HEK293 (cell line): ENCODE data around the gene GMIP.

ENCODE experiments used
- CTCF ChIA-PET: fragments of 350-600 bp; formaldehyde crosslinking; extraction: SDS; loops from one replicate; lab custom pipeline; 2021; ENCODE audit warnings: antibody characterized with exemption; lab: Yijun Ruan, JAX
- POLR2A ChIA-PET: fragments of 300-600 bp; formaldehyde crosslinking; extraction: SDS; loops from one replicate; lab custom pipeline; 2020; ENCODE audit warnings: antibody characterized with exemption, inconsistent platforms; lab: Yijun Ruan, JAX
- H3K27ac ChIP-seq: fragments of 200-500 bp; sonication (Bioruptor generic); 2 replicates; pipeline ENCODE4 v1.5.1; 2014; ENCODE audit warnings: low read depth, low read length, control low read depth, inconsistent platforms; ENCODE audit errors: extremely low read depth
- H3K36me3 ChIP-seq, 2 experiments: fragments of 200-500 bp in 1 of 2; sonication (Bioruptor generic) in 1 of 2; 1 replicate in 1 of 2; 2 replicates in 1 of 2; pipeline ENCODE4 v1.5.1; 2014 to 2017; ENCODE audit warnings: inconsistent platforms in 2 of 2, low read length in 2 of 2; ENCODE audit not compliant: control insufficient read depth in 2 of 2, insufficient read depth in 1 of 2
- H3K4me1 ChIP-seq: fragments of 200-500 bp; sonication (Bioruptor generic); 2 replicates; pipeline ENCODE4 v1.5.1; 2014; ENCODE audit warnings: mild to moderate bottlenecking, low read length, inconsistent platforms; ENCODE audit not compliant: control insufficient read depth, insufficient read depth
- H3K4me3 ChIP-seq: 2 replicates; pipeline ENCODE4 v1.5.1; 2011; ENCODE audit warnings: low read depth, mild to moderate bottlenecking, control low read depth, low read length, moderate library complexity
- H3K9me3 ChIP-seq: fragments of 200-500 bp; sonication (Bioruptor generic); 2 replicates; pipeline ENCODE4 v1.5.1; 2014; ENCODE audit warnings: low read depth, low read length, inconsistent platforms; ENCODE audit not compliant: control insufficient read depth, insufficient read depth
- EGR2 ChIP-seq: fragments of 450-650 bp; formaldehyde crosslinking; IDR thresholded peaks from 2 replicates; pipeline ENCODE4 v1.5.1; 2016; ENCODE audit warnings: low read depth, missing biosample characterization, missing genetic modification characterization
- GLIS2 ChIP-seq: fragments of 450-650 bp; formaldehyde crosslinking; IDR thresholded peaks from 2 replicates; pipeline ENCODE4 v1.5.1; 2016; ENCODE audit warnings: missing biosample characterization, missing genetic modification characterization
- HOXC10 ChIP-seq: sonication (generic); formaldehyde crosslinking; IDR thresholded peaks from 2 replicates; pipeline ENCODE4 v1.8.1; 2023; ENCODE audit warnings: mild to moderate bottlenecking, missing genetic modification reagents
- PRDM1 ChIP-seq: fragments of 450-650 bp; formaldehyde crosslinking; IDR thresholded peaks from 2 replicates; pipeline ENCODE4; 2016; ENCODE audit warnings: missing biosample characterization, missing genetic modification characterization
- SALL2 ChIP-seq: fragments of 450-650 bp; formaldehyde crosslinking; IDR thresholded peaks from 2 replicates; pipeline ENCODE4 v1.5.0; 2017; ENCODE audit warnings: missing biosample characterization, mild to moderate bottlenecking, missing genetic modification characterization, borderline replicate concordance
- SP3 ChIP-seq: fragments of 450-650 bp; formaldehyde crosslinking; IDR thresholded peaks from 2 replicates; pipeline ENCODE4 v1.5.1; 2016; ENCODE audit warnings: missing biosample characterization, missing genetic modification characterization
- SP7 ChIP-seq: fragments of 450-650 bp; formaldehyde crosslinking; IDR thresholded peaks from 2 replicates; pipeline ENCODE4 v1.5.1; 2016; ENCODE audit warnings: missing biosample characterization, missing genetic modification characterization
- WT1 ChIP-seq: fragments of 450-650 bp; formaldehyde crosslinking; IDR thresholded peaks from 2 replicates; pipeline ENCODE4 v1.5.1; 2016; ENCODE audit warnings: missing biosample characterization, missing genetic modification characterization
- YY2 ChIP-seq: fragments of 450-650 bp; formaldehyde crosslinking; IDR thresholded peaks from 2 replicates; pipeline ENCODE4 v1.5.1; 2016; ENCODE audit warnings: missing biosample characterization, missing genetic modification characterization
- ZBTB48 ChIP-seq: fragments of 450-650 bp; formaldehyde crosslinking; IDR thresholded peaks from 2 replicates; pipeline ENCODE4 v1.5.1; 2016; ENCODE audit warnings: missing biosample characterization, missing genetic modification characterization
- ZFP37 ChIP-seq: fragments of 450-650 bp; formaldehyde crosslinking; IDR thresholded peaks from 2 replicates; pipeline ENCODE4 v1.5.1; 2016; ENCODE audit warnings: missing biosample characterization, missing genetic modification characterization
- ZNF10 ChIP-seq: fragments of 450-650 bp; formaldehyde crosslinking; IDR thresholded peaks from 2 replicates; pipeline ENCODE4 v1.5.1; 2017; ENCODE audit warnings: missing biosample characterization, missing genetic modification characterization
- ZNF133 ChIP-seq: fragments of 450-650 bp; formaldehyde crosslinking; IDR thresholded peaks from 2 replicates; pipeline ENCODE4 v1.5.1; 2016; ENCODE audit warnings: missing biosample characterization, missing genetic modification characterization
- ZNF138 ChIP-seq: fragments of 450-650 bp; formaldehyde crosslinking; IDR thresholded peaks from 2 replicates; pipeline ENCODE4 v1.5.1; 2016; ENCODE audit warnings: missing biosample characterization, missing genetic modification characterization, borderline replicate concordance
- ZNF596 ChIP-seq: fragments of 450-650 bp; IDR thresholded peaks from 2 replicates; pipeline ENCODE4 v1.5.0; 2018; ENCODE audit warnings: missing biosample characterization, mild to moderate bottlenecking, missing genetic modification characterization, moderate library complexity
- ZNF629 ChIP-seq: fragments of 450-650 bp; formaldehyde crosslinking; IDR thresholded peaks from 2 replicates; pipeline ENCODE4 v1.5.1; 2017; ENCODE audit warnings: missing biosample characterization, missing genetic modification characterization
- ZNF670 ChIP-seq: fragments of 450-650 bp; formaldehyde crosslinking; IDR thresholded peaks from 2 replicates; pipeline ENCODE4 v1.5.1; 2016; ENCODE audit warnings: missing biosample characterization, missing genetic modification characterization, low read depth
- ZNF704 ChIP-seq: fragments of 450-650 bp; formaldehyde crosslinking; IDR thresholded peaks from 2 replicates; pipeline ENCODE4 v1.5.1; 2016; ENCODE audit warnings: missing biosample characterization, missing genetic modification characterization
- ZNF707 ChIP-seq: fragments of 450-650 bp; formaldehyde crosslinking; IDR thresholded peaks from 2 replicates; pipeline ENCODE4 v1.5.1; 2016; ENCODE audit warnings: missing biosample characterization, missing genetic modification characterization
- ZNF791 ChIP-seq: fragments of 450-650 bp; formaldehyde crosslinking; IDR thresholded peaks from 2 replicates; pipeline ENCODE4 v1.5.1; 2016; ENCODE audit warnings: missing biosample characterization, missing genetic modification characterization
- ZSCAN23 ChIP-seq: fragments of 450-650 bp; formaldehyde crosslinking; IDR thresholded peaks from 2 replicates; pipeline ENCODE4 v1.5.1; 2016; ENCODE audit warnings: missing biosample characterization, missing genetic modification characterization
- ZSCAN5A ChIP-seq: fragments of 450-650 bp; formaldehyde crosslinking; IDR thresholded peaks from 2 replicates; pipeline ENCODE4 v1.5.1; 2016; ENCODE audit warnings: missing biosample characterization, missing genetic modification characterization
- ZXDB ChIP-seq: fragments of 450-650 bp; formaldehyde crosslinking; IDR thresholded peaks from 2 replicates; pipeline ENCODE4 v1.5.1; 2016; ENCODE audit warnings: missing biosample characterization, missing genetic modification characterization
- TF ChIP-seq, protein P1 (sequence below): fragments of 450-650 bp; formaldehyde crosslinking; IDR thresholded peaks from 2 replicates; pipeline ENCODE4 v1.5.1; 2016; ENCODE audit warnings: missing biosample characterization, missing genetic modification characterization, low read depth
- TF ChIP-seq, protein P2 (sequence below): fragments of 450-650 bp; formaldehyde crosslinking; IDR thresholded peaks from 2 replicates; pipeline ENCODE4 v1.5.1; 2016; ENCODE audit warnings: missing biosample characterization, missing genetic modification characterization, borderline replicate concordance
- TF ChIP-seq, protein P3 (sequence below): fragments of 450-650 bp; formaldehyde crosslinking; conservative IDR thresholded peaks from 2 replicates; pipeline ENCODE4 v1.5.1; 2016; ENCODE audit warnings: low read depth, missing biosample characterization, missing genetic modification characterization

Gene GMIP

GRCh38 chr19:19581391-19581790 is 62.1 kb downstream of the GMIP start:
- Histone ChIP-seq H3K4me3 (no peak overlapping the region), H3K27ac (no peak overlapping the region)
- no peak for TF ChIP-seq YY2 (tag by site-specific recombination)
- TF ChIP-seq PRDM1 (tag by site-specific recombination): no peak
- no peak for TF ChIP-seq SALL2 (tag by site-specific recombination)
- no peak for TF ChIP-seq ZNF670 (tag by site-specific recombination)
- no peak for TF ChIP-seq GLIS2 (tag by site-specific recombination)
- TF ChIP-seq SP7 (tag by site-specific recombination): no peak
- no peak for TF ChIP-seq ZNF596 (tag by site-specific recombination)
- no peak for TF ChIP-seq HOXC10 (CRISPR knock-in tag)
- no peak for TF ChIP-seq ZXDB (tag by site-specific recombination)
- TF ChIP-seq WT1: no peak
- TF ChIP-seq, all 188 proteins: peak for 0
- Histone ChIP-seq H3K9me3 (no peaks in the 10 kb centered on the region), H3K4me1 (0 out of 2 replicates have a peak, but pooled peaks cover 2% of the 10 kb centered on the region), H3K36me3 (no peaks in the 10 kb centered on the region)
- POLR2A ChIA-PET: no interaction called here
- CTCF ChIA-PET: no interaction called here

DNA sequence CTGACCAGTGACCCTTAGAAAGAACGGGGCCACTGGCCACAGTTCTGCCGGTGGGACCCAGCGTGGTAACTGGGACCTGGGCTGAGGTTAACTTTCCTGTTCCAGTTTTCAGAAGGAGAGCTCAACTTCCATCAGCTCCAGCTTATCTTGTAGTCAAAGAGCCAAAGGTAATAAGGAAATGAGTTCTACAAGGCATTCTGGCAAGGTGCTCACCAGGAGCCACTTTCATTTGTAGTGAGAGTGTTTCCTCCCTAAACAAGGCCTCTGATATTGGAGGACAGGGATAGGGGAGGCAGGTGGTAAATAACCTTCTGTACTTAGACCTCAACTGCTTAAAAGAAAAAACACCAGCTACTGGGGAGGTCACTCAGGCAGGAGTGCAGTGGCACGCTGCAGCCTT is 63.0 kb downstream of the GMIP start:
- Histone ChIP-seq H3K27ac (no peak overlapping the region), H3K4me3 (no peak overlapping the region)
- POLR2A ChIA-PET: no interaction called here

More for the DNA sequence above, 63.0 kb downstream of the GMIP start:
- CTCF ChIA-PET: no interaction called here
- Histone ChIP-seq H3K4me1 (no peaks in the 10 kb centered on the region), H3K36me3 (no peaks in the 10 kb centered on the region), H3K9me3 (no peaks in the 10 kb centered on the region)
- TF ChIP-seq ZNF704 (tag by site-specific recombination): no peak
- TF ChIP-seq ZXDB (tag by site-specific recombination): no peak
- TF ChIP-seq ZNF138 (tag by site-specific recombination): no peak
- no peak for TF ChIP-seq EGR2 (tag by site-specific recombination)
- TF ChIP-seq ZNF791: no peak
- no peak for TF ChIP-seq ZBTB48 (tag by site-specific recombination)
- TF ChIP-seq ZNF707: no peak
- TF ChIP-seq ZNF133 (tag by site-specific recombination): no peak
- TF ChIP-seq ZSCAN23 (tag by site-specific recombination): no peak
- TF ChIP-seq SALL2 (tag by site-specific recombination): no peak
- TF ChIP-seq, protein P1, sequence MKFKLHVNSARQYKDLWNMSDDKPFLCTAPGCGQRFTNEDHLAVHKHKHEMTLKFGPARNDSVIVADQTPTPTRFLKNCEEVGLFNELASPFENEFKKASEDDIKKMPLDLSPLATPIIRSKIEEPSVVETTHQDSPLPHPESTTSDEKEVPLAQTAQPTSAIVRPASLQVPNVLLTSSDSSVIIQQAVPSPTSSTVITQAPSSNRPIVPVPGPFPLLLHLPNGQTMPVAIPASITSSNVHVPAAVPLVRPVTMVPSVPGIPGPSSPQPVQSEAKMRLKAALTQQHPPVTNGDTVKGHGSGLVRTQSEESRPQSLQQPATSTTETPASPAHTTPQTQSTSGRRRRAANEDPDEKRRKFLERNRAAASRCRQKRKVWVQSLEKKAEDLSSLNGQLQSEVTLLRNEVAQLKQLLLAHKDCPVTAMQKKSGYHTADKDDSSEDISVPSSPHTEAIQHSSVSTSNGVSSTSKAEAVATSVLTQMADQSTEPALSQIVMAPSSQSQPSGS: no peak
- TF ChIP-seq, protein P2, sequence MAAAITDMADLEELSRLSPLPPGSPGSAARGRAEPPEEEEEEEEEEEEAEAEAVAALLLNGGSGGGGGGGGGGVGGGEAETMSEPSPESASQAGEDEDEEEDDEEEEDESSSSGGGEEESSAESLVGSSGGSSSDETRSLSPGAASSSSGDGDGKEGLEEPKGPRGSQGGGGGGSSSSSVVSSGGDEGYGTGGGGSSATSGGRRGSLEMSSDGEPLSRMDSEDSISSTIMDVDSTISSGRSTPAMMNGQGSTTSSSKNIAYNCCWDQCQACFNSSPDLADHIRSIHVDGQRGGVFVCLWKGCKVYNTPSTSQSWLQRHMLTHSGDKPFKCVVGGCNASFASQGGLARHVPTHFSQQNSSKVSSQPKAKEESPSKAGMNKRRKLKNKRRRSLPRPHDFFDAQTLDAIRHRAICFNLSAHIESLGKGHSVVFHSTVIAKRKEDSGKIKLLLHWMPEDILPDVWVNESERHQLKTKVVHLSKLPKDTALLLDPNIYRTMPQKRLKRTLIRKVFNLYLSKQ: no peak
- TF ChIP-seq, protein P3, sequence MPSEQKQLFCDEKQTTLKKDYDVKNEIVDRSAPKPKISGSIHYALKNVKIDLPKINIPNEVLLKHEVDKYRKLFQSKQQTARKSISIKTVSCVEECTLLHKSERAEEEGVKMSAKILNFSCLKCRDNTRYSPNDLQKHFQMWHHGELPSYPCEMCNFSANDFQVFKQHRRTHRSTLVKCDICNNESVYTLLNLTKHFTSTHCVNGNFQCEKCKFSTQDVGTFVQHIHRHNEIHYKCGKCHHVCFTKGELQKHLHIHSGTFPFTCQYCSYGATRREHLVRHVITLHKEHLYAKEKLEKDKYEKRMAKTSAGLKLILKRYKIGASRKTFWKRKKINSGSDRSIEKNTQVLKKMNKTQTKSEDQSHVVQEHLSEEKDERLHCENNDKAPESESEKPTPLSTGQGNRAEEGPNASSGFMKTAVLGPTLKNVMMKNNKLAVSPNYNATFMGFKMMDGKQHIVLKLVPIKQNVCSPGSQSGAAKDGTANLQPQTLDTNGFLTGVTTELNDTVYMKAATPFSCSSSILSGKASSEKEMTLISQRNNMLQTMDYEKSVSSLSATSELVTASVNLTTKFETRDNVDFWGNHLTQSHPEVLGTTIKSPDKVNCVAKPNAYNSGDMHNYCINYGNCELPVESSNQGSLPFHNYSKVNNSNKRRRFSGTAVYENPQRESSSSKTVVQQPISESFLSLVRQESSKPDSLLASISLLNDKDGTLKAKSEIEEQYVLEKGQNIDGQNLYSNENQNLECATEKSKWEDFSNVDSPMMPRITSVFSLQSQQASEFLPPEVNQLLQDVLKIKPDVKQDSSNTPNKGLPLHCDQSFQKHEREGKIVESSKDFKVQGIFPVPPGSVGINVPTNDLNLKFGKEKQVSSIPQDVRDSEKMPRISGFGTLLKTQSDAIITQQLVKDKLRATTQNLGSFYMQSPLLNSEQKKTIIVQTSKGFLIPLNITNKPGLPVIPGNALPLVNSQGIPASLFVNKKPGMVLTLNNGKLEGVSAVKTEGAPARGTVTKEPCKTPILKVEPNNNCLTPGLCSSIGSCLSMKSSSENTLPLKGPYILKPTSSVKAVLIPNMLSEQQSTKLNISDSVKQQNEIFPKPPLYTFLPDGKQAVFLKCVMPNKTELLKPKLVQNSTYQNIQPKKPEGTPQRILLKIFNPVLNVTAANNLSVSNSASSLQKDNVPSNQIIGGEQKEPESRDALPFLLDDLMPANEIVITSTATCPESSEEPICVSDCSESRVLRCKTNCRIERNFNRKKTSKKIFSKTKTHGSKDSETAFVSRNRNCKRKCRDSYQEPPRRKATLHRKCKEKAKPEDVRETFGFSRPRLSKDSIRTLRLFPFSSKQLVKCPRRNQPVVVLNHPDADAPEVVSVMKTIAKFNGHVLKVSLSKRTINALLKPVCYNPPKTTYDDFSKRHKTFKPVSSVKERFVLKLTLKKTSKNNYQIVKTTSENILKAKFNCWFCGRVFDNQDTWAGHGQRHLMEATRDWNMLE: no peak
- no peak for TF ChIP-seq ZNF629 (tag by site-specific recombination)
- TF ChIP-seq ZNF10 (tag by site-specific recombination): no peak
- TF ChIP-seq ZNF670 (tag by site-specific recombination): no peak
- no peak for TF ChIP-seq SP3 (tag by site-specific recombination)
- no peak for TF ChIP-seq ZSCAN5A
- TF ChIP-seq ZFP37: no peak
